ENCODE results near the gene LBX1.

Gene LBX1

DNA sequence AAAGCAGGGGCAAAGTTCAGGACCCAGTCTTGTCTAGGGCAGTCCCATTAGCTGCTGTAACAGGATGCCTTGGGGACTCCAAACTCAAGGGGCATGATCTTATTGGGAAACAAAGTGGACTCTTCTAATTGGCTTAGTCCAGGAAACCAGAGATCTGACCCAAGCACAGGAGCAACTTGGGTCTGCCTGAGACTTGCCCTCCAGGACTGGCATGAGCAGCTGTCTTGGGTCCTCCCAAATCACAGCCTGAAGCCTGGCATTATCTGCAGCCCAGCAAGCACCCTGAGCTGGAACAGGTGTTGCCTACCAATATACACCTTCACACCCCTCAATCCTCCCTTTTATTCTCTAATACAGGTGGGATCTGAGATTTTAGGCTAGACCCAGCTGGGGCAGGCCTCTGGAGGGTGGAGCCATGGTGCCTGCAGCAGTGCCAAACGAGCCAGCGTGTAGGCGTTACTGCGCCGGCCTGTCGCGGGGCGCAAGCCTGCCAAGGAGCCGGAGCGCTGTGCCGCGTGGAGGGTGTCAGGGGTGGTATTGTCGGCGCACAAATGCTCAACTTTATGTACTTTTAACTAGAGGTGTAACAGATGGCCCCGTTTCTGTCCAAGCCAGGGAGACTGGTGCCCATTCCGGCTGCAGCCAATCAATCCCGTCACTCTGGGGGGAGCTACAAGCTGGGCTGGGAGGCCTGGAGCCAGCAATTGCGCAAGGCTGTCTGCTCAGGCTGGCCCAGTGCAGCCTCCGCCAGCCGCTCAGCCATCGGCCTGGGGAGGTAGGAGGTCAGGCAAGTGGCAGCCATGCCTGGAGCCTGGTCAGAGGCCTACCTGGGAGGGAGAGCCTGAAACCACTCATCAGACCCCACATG, 12.8 kb upstream of the LBX1 start:
- DNase-seq (ENCODE audit: low read depth in 2 of 2), result no peak

GRCh38 chr10:101238732-101239105, 9.5 kb upstream of the LBX1 start:
- no peak for DNase-seq (ENCODE audit: low read depth in 2 of 2)

- no peak for DNase-seq (ENCODE audit: low read depth in 2 of 2)
Measured at GRCh38 chr10:101237982-101238731, 8.9 kb upstream of the LBX1 start.

DNA sequence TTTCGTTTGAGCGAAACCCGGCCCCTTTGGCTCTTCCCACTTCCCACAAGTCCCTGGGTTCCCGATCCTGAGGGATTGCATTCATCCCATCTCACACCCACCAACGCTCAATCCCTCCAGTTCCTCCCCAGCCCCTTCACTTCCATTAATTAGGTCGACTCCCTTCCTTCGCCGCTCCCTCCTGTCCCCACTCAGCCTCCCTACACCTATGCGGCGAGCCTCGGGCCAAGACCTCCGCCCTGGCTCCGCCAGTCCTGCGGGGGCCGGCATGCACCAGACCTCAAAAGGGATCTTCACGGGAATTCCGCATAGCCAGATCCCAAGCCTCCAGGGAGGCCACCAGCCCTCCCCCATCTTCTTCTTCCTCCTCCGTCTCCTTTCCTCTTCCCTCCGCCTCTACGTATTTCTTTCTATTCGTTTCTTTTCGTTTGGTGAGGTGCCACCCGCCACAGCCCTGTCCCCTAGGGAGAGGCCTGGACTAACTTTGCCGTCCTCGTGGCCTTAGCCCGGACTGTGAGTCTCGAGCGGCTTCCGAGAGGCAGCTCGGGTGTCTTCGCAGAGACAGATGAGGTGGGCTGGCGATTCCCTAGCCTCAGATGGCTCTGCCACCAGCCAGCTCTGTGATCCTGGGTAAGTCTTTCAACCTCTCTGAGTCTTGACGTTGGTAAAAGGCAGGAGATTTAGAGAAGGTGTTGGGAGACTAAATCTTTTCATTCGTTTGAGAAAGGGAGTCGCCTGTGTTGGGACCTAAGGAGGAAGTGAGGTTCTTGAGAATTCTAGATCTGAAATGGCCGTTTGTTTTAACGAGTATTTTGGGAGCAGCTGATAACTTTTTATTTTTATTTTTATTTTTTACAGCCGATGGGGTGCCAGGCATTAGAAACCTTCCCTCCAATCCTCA, 8.1 kb upstream of the LBX1 start:
- no peak for DNase-seq (ENCODE audit: low read depth in 2 of 2)

DNA sequence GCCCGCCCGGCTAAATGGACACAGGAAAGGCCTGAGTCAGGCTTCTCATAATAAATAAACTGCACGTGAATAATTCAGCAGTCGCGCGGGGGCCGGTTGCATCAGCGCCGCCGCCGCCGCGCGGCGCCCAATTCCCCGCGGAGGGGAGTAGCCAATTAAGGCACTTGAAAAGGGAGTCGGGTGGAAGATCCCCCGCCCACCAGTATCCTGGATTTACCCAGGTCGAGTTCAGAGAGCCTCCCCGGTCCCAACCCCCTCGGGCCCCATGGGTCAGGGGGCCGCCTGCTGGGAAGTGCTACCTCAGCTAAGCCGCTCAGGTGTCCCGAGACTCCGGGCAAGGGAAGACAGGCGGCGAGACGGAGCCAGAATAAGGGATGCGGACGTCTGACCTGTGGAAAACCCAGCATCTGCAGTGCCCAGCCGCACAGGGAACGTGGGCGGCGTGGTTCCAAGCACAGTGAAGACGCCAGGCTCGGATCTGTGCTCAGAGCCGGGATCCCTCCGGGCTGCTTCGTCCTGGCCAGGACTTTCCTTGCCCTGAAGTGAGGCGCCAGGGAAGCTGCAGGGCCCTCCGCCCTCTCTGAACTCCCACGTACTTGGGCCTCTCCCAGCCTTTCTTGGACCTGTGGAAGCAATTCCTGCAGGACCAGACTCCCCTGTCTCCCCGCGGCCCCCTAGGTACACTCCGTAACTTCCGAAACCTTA, 7.3 kb upstream of the LBX1 start:
- DNase-seq (ENCODE audit: low read depth in 2 of 2), result no peak

GRCh38 chr10:101235766-101236165, 6.5 kb upstream of the LBX1 start:
- no peak for DNase-seq (ENCODE audit: low read depth in 2 of 2)

DNA sequence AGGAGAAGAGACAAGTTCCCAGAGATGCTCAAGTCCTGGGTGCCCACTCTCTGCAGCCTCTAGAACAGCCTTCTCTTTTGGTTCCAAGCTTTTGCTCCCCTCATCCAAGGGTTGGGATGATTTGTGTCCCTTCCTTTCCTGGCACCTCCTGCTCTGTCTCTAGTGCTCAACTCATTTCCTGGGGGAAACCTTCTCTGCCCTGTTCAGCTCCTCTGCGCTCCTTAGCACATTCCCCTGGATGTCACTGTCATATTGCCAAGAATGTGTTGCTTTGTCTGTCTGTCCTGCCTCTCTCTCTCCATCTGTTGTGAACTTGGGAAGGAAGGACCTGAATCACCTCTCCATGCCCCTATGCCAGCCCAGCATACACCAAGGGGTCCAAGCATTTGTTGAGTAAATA, 5.1 kb upstream of the LBX1 start:
- no peak for DNase-seq (ENCODE audit: low read depth in 2 of 2)

- DNase-seq (ENCODE audit: low read depth in 2 of 2), result no peak
Measured at GRCh38 chr10:101233863-101234262, 4.6 kb upstream of the LBX1 start.

GRCh38 chr10:101233443-101233842, 4.2 kb upstream of the LBX1 start:
- DNase-seq (ENCODE audit: low read depth in 2 of 2), result no peak

DNA sequence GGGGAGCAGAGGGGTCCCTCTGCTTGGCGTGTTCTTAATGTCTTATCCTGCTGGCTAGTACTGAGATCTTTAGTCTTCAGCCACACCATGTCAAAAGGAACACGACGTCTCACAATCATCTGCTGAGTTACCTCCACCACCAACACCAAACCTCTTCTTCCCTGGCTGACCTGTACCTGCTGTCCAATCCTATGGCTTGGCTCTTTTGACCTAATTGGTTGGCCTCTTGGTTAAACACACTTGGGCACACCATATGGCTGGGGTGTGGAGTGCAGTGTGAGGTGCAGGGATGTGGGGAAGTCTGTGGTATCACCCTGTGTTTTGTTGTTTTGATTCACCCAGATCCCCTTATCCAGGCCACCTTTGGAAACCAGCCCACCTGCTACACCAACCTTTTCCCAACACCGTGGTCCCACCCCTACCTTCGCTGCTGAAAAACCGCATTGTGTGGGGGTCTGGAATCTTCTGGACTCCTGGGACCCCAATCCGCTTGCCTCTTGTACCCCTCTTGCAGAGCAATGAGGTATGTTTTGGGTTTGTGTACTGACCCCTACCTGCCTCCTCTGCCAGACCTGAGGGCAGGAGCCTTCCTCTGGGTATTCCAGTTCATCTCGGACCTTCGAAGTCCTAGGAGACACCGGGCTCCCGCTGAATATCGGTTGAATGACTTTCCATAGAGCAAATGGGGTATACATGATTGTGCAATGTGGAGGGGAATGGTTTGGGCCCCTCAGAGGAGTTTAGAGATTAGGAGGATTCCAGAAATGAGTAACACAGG, 2.8 kb upstream of the LBX1 start:
- no peak for DNase-seq (ENCODE audit: low read depth in 2 of 2)

- DNase-seq (ENCODE audit: low read depth in 2 of 2), result no peak
Measured at GRCh38 chr10:101231092-101231491, 1.8 kb upstream of the LBX1 start.

- no peak for DNase-seq (ENCODE audit: low read depth in 2 of 2)
Measured at GRCh38 chr10:101230183-101230917, 1.1 kb upstream of the LBX1 start.

DNA sequence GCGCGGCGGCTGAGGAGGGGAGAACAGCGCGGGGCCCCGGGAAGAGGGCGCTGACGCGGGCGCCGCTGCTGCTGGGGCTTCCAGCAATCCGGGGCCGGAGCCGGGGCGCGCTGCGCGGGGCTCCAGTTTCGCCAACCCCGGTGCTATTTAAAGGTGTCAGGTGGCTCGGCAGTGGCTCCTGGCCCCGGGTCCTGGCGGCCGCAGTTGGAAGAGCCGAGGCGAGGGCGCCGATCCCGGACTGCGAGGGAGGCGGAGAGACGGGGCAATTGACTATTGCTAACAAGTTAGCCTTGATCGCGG, 347 bp downstream of the LBX1 start:
- no peak for DNase-seq (ENCODE audit: low read depth in 2 of 2)

DNA sequence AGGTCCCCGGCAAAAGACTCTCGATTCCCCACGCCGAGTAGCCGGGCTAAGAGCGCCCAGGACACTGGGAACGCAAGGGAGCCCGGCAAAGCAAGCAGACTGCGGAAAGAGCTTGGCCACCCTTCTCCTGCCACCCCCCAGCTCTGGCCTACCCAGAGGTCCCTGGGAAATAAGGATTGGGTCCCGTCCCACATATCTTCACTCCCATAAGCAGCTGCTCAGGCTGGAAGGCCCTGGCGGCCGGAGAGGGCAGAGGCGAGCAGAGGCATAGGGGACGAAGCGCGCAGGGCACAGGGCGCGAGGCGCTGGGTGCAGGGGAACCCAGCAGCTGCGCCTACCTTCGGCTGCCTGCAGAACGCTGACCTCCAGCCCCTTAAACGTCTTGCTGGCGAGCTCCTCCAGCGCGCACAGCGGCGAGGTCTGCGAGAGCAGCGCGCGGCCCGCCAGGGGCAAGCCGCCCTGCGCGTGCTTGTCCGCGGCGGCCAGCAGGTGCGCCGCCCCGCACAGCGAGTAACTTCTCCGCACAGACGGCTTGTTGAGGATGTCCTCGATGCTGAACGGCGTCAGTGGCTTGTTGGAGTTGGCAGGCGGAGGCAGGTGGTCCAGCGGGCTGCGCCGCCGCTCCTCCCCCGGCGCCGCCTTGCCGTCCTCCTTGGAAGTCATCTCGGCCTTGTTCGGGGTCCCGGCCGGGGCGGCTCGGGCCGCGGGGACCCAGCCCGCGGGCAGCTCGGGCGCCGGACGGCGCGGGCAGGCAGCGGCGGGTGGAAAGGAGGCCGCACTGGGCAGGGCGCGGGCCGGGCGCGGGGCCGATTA, 904 bp downstream of the LBX1 start:
- DNase-seq (ENCODE audit: low read depth in 2 of 2), result no peak

DNA sequence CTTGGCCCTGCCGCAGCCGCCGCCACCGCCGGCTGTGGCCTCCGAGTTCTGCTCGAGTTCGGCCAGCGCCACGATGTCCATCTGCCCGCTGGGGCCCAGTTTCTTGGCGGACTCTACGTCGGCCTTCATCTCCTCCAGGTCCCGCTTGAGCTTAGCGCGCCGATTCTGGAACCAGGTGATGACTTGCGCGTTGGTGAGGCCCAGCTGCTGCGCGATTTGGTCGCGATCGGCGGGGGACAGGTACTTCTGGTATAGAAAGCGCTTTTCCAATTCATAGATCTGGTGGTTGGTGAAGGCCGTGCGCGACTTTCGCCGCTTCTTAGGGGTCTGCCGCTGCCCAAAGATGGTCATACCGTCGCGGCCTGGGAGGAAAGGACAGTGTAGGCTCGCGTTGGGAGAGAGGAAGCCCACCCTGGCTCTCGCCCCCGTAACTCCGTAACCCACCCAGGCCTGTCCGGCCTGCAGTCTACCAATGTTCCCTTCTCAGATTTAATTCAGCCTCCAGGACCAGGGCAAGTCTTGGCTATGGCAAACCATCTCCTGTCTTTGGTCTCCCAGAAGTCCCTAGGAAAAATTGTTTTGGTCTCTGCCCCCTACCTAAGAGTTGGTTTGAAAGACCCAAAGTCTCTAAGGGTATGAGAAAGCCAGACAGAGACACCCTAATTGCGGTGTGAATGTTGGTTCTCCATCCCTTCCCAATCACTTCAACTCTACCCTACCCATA, 1.7 kb downstream of the LBX1 start:
- DNase-seq (ENCODE audit: low read depth in 2 of 2), result no peak

- DNase-seq (ENCODE audit: low read depth in 2 of 2), result no peak
Measured at GRCh38 chr10:101226491-101227428, 2.5 kb downstream of the LBX1 start.

DNA sequence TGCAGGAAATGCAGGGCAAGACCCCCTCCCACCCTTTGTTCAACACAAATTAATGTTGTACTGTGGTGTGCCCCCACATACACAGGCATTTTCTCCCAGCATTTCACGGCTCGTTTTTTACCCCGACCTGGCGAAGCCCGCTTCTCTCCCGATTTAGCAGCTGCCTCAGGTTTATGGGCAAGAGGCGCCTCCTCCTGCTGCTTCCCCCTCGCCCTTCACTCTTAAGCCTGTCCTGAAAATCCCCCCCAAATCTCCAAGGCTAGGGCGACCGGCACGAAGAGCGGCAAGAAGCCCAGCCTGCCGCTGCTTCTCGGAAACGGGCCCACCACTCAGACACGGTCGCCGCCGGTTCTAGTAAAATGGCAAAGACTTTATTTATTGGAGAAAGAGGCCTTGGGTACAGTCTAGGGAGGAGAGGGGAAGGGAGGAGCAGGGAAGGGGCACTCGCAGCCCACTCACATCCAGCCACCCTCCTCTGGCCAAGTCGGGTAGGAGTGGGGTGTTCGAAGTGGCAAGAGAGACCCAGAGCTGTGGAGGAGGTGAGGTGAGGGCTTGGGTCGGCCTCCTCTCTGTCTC, 3.3 kb downstream of the LBX1 start:
- no peak for DNase-seq (ENCODE audit: low read depth in 2 of 2)
